IMR-90 (cell line): ENCODE data around the gene CHTF8. TPM values are rescaled to one million over a fixed set of nuclear protein-coding genes. Genes with fewer than 3 reads are reported as not detected.

Source experiments
- ATAC-seq: fragments of 200-7000 bp; cut with Tn5 transposase; 2 replicates; pipeline ENCODE4 v1.9.1; 2020; ENCODE audit warnings: low read depth, mild to moderate bottlenecking, moderate library complexity
- BruUV-seq: library from RNA; stranded (reverse); fragments of 400-500 nt; replicated peaks from 2 replicates; lab custom pipeline; 2021; lab: Mats Ljungman, UMichigan
- CTCF ChIA-PET: fragments of 300-600 bp; formaldehyde crosslinking; extraction: SDS; loops from one replicate; lab custom pipeline; 2021; ENCODE audit warnings: antibody characterized with exemption; lab: Yijun Ruan, JAX
- POLR2A ChIA-PET: fragments of 300-600 bp; sonication (Branson Sonifier 250); formaldehyde crosslinking; loops from one replicate; lab custom pipeline; 2022; ENCODE audit warnings: antibody characterized with exemption; ENCODE audit not compliant: unreplicated experiment; lab: Charles Lee
- DNase-seq: peaks from one replicate; pipeline ENCODE4 v3.0.0; 2013
- H2AFZ ChIP-seq: replicated peaks from 2 replicates; pipeline ENCODE3; 2013; ENCODE audit warnings: low read length, mild to moderate bottlenecking; ENCODE audit not compliant: poor library complexity
- H2AK5ac ChIP-seq: 2 replicates; pipeline ENCODE4 v1.6.1; 2013; ENCODE audit warnings: low read depth, low read length, inconsistent platforms
- H2AK9ac ChIP-seq: replicated peaks from 2 replicates; pipeline ENCODE3; 2013; ENCODE audit warnings: mild to moderate bottlenecking, low read depth, low read length, moderate library complexity; ENCODE audit not compliant: poor library complexity
- H2BK120ac ChIP-seq: 2 replicates; pipeline ENCODE4 v1.6.1; 2013; ENCODE audit warnings: low read depth, low read length, inconsistent platforms
- H2BK15ac ChIP-seq: 3 replicates; pipeline ENCODE4 v1.6.1; 2013; ENCODE audit warnings: low read depth, low read length, inconsistent platforms
- H2BK20ac ChIP-seq: 2 replicates; pipeline ENCODE4 v1.6.1; 2013; ENCODE audit warnings: low read depth, mild to moderate bottlenecking, inconsistent platforms, low read length, moderate library complexity
- H2BK5ac ChIP-seq: 2 replicates; pipeline ENCODE4 v1.6.1; 2013; ENCODE audit warnings: mild to moderate bottlenecking, low read depth, low read length, inconsistent platforms; ENCODE audit not compliant: poor library complexity, severe bottlenecking
- H3K14ac ChIP-seq: replicated peaks from 2 replicates; pipeline ENCODE4 v1.6.1; 2013; ENCODE audit warnings: low read depth, low read length, inconsistent platforms
- H3K18ac ChIP-seq: 2 replicates; pipeline ENCODE4 v1.6.1; 2013; ENCODE audit warnings: low read depth, low read length, control low read depth
- H3K23ac ChIP-seq: 2 replicates; pipeline ENCODE4 v1.6.1; 2013; ENCODE audit warnings: low read depth, low read length, inconsistent platforms
- H3K27ac ChIP-seq: 2 replicates; pipeline ENCODE4 v1.5.1; 2013; ENCODE audit warnings: mild to moderate bottlenecking, control low read depth, low read length; ENCODE audit not compliant: insufficient read depth
- H3K27me3 ChIP-seq: 2 replicates; pipeline ENCODE4 v1.6.1; 2013; ENCODE audit warnings: low read length; ENCODE audit not compliant: control insufficient read depth, insufficient read depth
- H3K36me3 ChIP-seq: 2 replicates; pipeline ENCODE4 v1.6.1; 2013; ENCODE audit warnings: low read length, mixed read lengths; ENCODE audit not compliant: control insufficient read depth, insufficient read depth
- H3K4ac ChIP-seq: 2 replicates; pipeline ENCODE4 v1.6.1; 2013; ENCODE audit warnings: low read depth, low read length, inconsistent platforms
- H3K4me1 ChIP-seq: 2 replicates; pipeline ENCODE4 v1.6.1; 2013; ENCODE audit warnings: low read length, mixed read lengths; ENCODE audit not compliant: control insufficient read depth, insufficient read depth
- H3K4me2 ChIP-seq: 2 replicates; pipeline ENCODE4 v1.6.1; 2013; ENCODE audit warnings: low read depth, mild to moderate bottlenecking, control low read depth, low read length, moderate library complexity
- H3K4me3 ChIP-seq: 2 replicates; pipeline ENCODE4 v1.5.1; 2013; ENCODE audit warnings: low read depth, mild to moderate bottlenecking, control low read depth, low read length, moderate library complexity; ENCODE audit not compliant: insufficient read depth
- H3K56ac ChIP-seq: 2 replicates; pipeline ENCODE4 v1.6.1; 2013; ENCODE audit warnings: low read length, inconsistent platforms; ENCODE audit not compliant: insufficient read depth; ENCODE audit errors: extremely low read depth
- H3K79me1 ChIP-seq, 2 experiments: 2 replicates each; pipeline ENCODE4 v1.6.1; 2013; ENCODE audit warnings: low read length in 2 of 2, inconsistent platforms in 1 of 2, low read depth in 1 of 2
- H3K9ac ChIP-seq: 2 replicates; pipeline ENCODE4 v1.6.1; 2013; ENCODE audit warnings: low read depth, low read length, control low read depth
- H3K9me1 ChIP-seq: 2 replicates; pipeline ENCODE4 v1.6.1; 2013; ENCODE audit warnings: low read length, inconsistent platforms; ENCODE audit not compliant: insufficient read depth
- H3K9me3 ChIP-seq: 2 replicates; pipeline ENCODE4 v1.6.1; 2013; ENCODE audit warnings: low read length; ENCODE audit not compliant: control insufficient read depth, insufficient read depth
- H4K20me1 ChIP-seq: 2 replicates; pipeline ENCODE4 v1.6.1; 2013; ENCODE audit warnings: low read length, inconsistent platforms; ENCODE audit not compliant: insufficient read depth
- H4K5ac ChIP-seq: 2 replicates; pipeline ENCODE4 v1.6.1; 2013; ENCODE audit warnings: mild to moderate bottlenecking, low read depth, low read length, control low read depth
- H4K8ac ChIP-seq, 2 experiments: 2 replicates each; pipeline ENCODE4 v1.6.1; 2013; ENCODE audit warnings: low read depth in 2 of 2, low read length in 2 of 2, control low read depth in 1 of 2, inconsistent platforms in 1 of 2
- H4K91ac ChIP-seq: 2 replicates; pipeline ENCODE4 v1.6.1; 2013; ENCODE audit warnings: low read depth, low read length, inconsistent platforms; ENCODE audit not compliant: insufficient read depth
- CHD1 ChIP-seq: IDR thresholded peaks from 2 replicates; pipeline ENCODE4 v1.6.1; 2012; ENCODE audit warnings: low read depth, low read length, improper control_type of control experiment
- FOS ChIP-seq: fragments of 150-350 bp; IDR thresholded peaks from 2 replicates; pipeline ENCODE4 v1.6.1; 2016; ENCODE audit warnings: low read depth, low read length
- MAZ ChIP-seq: IDR thresholded peaks from 2 replicates; pipeline ENCODE4 v1.6.1; 2012; ENCODE audit warnings: low read depth, mild to moderate bottlenecking, low read length, improper control_type of control experiment, moderate library complexity, borderline replicate concordance
- NFE2L2 ChIP-seq: fragments of 150-350 bp; IDR thresholded peaks from 2 replicates; pipeline ENCODE4 v1.6.1; 2016; ENCODE audit warnings: low read depth, mild to moderate bottlenecking, low read length
- POLR2A ChIP-seq: IDR thresholded peaks from 2 replicates; pipeline ENCODE4 v1.6.1; 2012; ENCODE audit warnings: mild to moderate bottlenecking, low read depth, low read length
- RFX5 ChIP-seq: IDR thresholded peaks from 2 replicates; pipeline ENCODE4 v1.8.0; 2012; ENCODE audit warnings: low read depth, mild to moderate bottlenecking, low read length, moderate library complexity
- SMC3 ChIP-seq: fragments of 150-350 bp; IDR thresholded peaks from 2 replicates; pipeline ENCODE4 v1.6.1; 2016; ENCODE audit warnings: low read depth, mild to moderate bottlenecking, antibody characterized with exemption, low read length, moderate library complexity
- WGBS, 2 experiments: methylation state at CpG; one replicate each; pipeline versions ENCODE4 v1.1.5 to v1.1.7; 2013; ENCODE audit warnings: missing lambda C conversion rate in 2 of 2; ENCODE audit not compliant: insufficient read length in 1 of 2; ENCODE audit errors: extremely low coverage in 2 of 2; 5-methylcytosine and 5-hydroxymethylcytosine counted together
- dilution Hi-C: fragments of 300-500 bp; cut with HindIII; formaldehyde crosslinking; loops from one replicate; pipeline ENCODE4 v1.14.3; 2018; ENCODE audit warnings: low sequenced_read_pairs; ENCODE audit not compliant: unreplicated experiment
- in situ Hi-C: fragments of 300-500 bp; cut with MboI; formaldehyde crosslinking; loops from 3 replicates; pipeline ENCODE4 v1.14.3; 2019; ENCODE audit warnings: low sequenced_read_pairs, inconsistent platforms, mixed read lengths
- intact Hi-C: fragments of 100-400 bp; cut with micrococcal nuclease; formaldehyde crosslinking; loops from 2 replicates; pipeline ENCODE4 v1.10.0; 2022
- polyA plus RNA-seq, 3 experiments: library from polyadenylated mRNA; depleted of rRNA; stranded (reverse); fragments of >200 nt; gene quantifications; 2 replicates each; pipeline ENCODE4 v1.2.3, GENCODE V29; 2012; ENCODE audit warnings: low replicate concordance in 1 of 3
- total RNA-seq: library from RNA; depleted of rRNA; stranded (reverse); fragments of >200 nt; gene quantifications from 2 replicates; pipeline ENCODE4 v1.2.3, GENCODE V29; 2012
- TF ChIP-seq, protein P1 (sequence below): fragments of 150-350 bp; IDR thresholded peaks from 2 replicates; pipeline ENCODE4 v1.6.1; 2017; ENCODE audit warnings: mild to moderate bottlenecking, antibody characterized with exemption, low read length, low read depth

The CHTF8 gene
- total and polyA plus RNA-seq, 2 of the 4 experiments (the other 2 are of a cell fraction) = 47.1 to 122 TPM

DNA sequence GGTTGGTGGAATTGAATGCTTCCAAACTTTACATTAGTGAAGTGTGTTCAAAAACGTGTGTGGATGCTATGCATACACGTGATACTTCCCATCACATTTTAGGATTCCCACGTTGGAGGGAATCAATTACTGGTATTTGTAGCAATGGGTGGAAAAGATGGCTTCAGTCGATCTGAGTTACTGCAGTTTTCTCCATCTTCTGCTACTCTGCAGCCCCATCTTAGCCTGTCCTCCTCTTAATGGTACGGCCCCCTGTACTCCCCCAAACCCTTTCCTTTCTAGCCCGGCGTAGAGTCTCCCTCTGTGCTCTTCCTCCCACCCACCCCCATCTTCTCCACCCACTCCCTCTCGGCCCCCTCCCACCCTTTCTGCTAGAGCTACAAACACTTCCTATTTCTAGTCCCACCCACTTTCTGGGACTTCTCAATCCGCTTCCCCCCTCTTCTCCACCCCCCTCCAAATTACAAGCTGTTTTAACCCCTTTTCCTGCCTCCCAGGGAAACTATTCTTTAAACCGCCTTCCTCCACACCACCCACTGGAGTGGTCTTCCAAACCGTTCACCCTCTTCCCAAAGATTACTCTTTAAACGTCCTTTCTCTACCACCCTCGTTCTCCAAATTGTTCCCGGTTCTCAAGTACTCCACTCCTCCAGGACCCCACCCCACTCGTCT, 1.1 kb downstream of the CHTF8 start:
- Histone ChIP-seq H2AK5ac (peak overlapping the region; percentile 90), H3K36me3 (peaks cover 3% of the 10 kb centered on the region), H3K9me1 (no peaks in the 10 kb centered on the region; the same call in 1 of the 2 replicates), H3K4me2 (peak overlapping the region; percentile 93), H2AFZ (peak overlapping the region; percentile 93), H2BK15ac (no peak overlapping the region; the same call in 2 of the 3 replicates), H4K5ac (peak overlapping the region; percentile 93), H3K4me3 (peak overlapping the region; percentile 91), H2AK9ac (peak overlapping the region; percentile 100), H3K4ac (peak overlapping the region; percentile 99), H3K9me3 (no peaks in the 10 kb centered on the region), H2BK5ac (peak overlapping the region; percentile 97), H3K18ac (peak overlapping the region; percentile 59), H4K8ac (peak overlapping the region; percentile 93 to 95), H3K4me1 (no peaks in the 10 kb centered on the region), H3K56ac (peak overlapping the region; percentile 98), H3K79me1 (peaks cover 10 to 53% of the 10 kb centered on the region in 2 experiments; a peak in 3 of 4 replicates), H3K14ac (peak overlapping the region; percentile 98), H3K9ac (peak overlapping the region; percentile 98), H3K23ac (peak overlapping the region; percentile 99), H3K27me3 (no peaks in the 10 kb centered on the region), H4K91ac (peak overlapping the region; percentile 97), H2BK20ac (no peak overlapping the region; the same call in 1 of the 2 replicates), H3K27ac (peak overlapping the region; percentile 95), H4K20me1 (peaks cover 27% of the 10 kb centered on the region), H2BK120ac (peak overlapping the region; percentile 70)
- TF ChIP-seq MAZ (no peak), RFX5 (no peak), POLR2A (no peak), SMC3 (no peak), CHD1 (no peak), NFE2L2 (no peak), FOS (no peak)
- TF ChIP-seq, protein P1, sequence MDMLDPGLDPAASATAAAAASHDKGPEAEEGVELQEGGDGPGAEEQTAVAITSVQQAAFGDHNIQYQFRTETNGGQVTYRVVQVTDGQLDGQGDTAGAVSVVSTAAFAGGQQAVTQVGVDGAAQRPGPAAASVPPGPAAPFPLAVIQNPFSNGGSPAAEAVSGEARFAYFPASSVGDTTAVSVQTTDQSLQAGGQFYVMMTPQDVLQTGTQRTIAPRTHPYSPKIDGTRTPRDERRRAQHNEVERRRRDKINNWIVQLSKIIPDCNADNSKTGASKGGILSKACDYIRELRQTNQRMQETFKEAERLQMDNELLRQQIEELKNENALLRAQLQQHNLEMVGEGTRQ = no peak
- WGBS, 2 experiments = 0% methylated on average over 4 of the region's 15 CpGs; no CpG with 5 or more reads in 1 of the 2 experiments
- in situ Hi-C loops = no loop called here
- intact Hi-C loops = loop anchor here (5.0 kb wide), 1 partner anchor 139 kb away; no protein-coding TSS in a partner anchor
- dilution Hi-C loops = no loop called here
- ChIA-PET POLR2A (interaction anchor here (0.6 kb wide), 1 partner anchor 172 kb away, joined by 27 read pairs; no protein-coding TSS in a partner anchor), CTCF (interaction anchor here (0.6 kb wide), 1 partner anchor 541 kb away, joined by 4 read pairs; no protein-coding TSS in a partner anchor)
- no TSS peak for BruUV-seq
- ATAC-seq (peak; percentile 13), DNase-seq (peak; percentile 24)
